T-cell (primary cell): ENCODE data around the gene FAM114A1. TPM values are rescaled to one million over a fixed set of nuclear protein-coding genes. Genes with fewer than 3 reads are reported as not detected.

Source experiments
- ATAC-seq, 4 experiments: fragments of 200-7000 bp in 3 of 4; fragments of 150-1000 bp in 1 of 4; cut with Tn5 transposase; replicated peaks in 1 of 4; 1 replicate in 3 of 4; 2 replicates in 1 of 4; pipeline ENCODE4 v1.10.0; 2021; ENCODE audit warnings: moderate library complexity in 3 of 4, mild to moderate bottlenecking in 2 of 4, moderate number of reproducible peaks in 1 of 4
- CTCF ChIA-PET, 2 donors: fragments of 300-600 bp; sonication (Branson Sonifier 250); formaldehyde crosslinking; loops; one replicate each; lab custom pipeline; 2022; ENCODE audit warnings: antibody characterized with exemption in 2 of 2; lab: Charles Lee
- POLR2A ChIA-PET, 2 donors: fragments of 300-600 bp; sonication (Branson Sonifier 250); formaldehyde crosslinking; loops; one replicate each; lab custom pipeline; 2022; ENCODE audit warnings: antibody characterized with exemption in 2 of 2; lab: Charles Lee
- DNase-seq, 35 experiments: peaks; one replicate each; pipeline versions ENCODE4 v3.0.0 to v3.0.0-alpha.2; 2013 to 2023
- H3K27ac ChIP-seq: one replicate; pipeline ENCODE4 v1.5.1; 2013; ENCODE audit warnings: low read length
- H3K27me3 ChIP-seq, 2 experiments: replicated peaks in 1 of 2; 1 replicate in 1 of 2; 2 replicates in 1 of 2; pipeline versions ENCODE4 v1.6.1 to v1.7.0; 2013; ENCODE audit warnings: low read length in 1 of 2, mixed read lengths in 1 of 2; ENCODE audit not compliant: control insufficient read depth in 2 of 2, insufficient read depth in 2 of 2; ENCODE audit errors: extremely low read depth in 1 of 2
- H3K36me3 ChIP-seq, 2 donors: 1 replicate in 1 of 2; 2 replicates in 1 of 2; pipeline versions ENCODE4 v1.6.1 to v1.7.0; 2013; ENCODE audit warnings: low read length in 1 of 2; ENCODE audit not compliant: control insufficient read depth in 2 of 2, insufficient read depth in 1 of 2; ENCODE audit errors: extremely low read depth in 1 of 2
- H3K4me1 ChIP-seq, 2 experiments: 1 replicate in 1 of 2; 2 replicates in 1 of 2; pipeline versions ENCODE4 v1.6.1 to v1.7.0; 2013; ENCODE audit warnings: low read length in 2 of 2, mixed read lengths in 1 of 2; ENCODE audit not compliant: insufficient read depth in 2 of 2, control insufficient read depth in 1 of 2; ENCODE audit errors: extremely low read depth in 1 of 2
- H3K4me3 ChIP-seq, 2 donors: 1 replicate in 1 of 2; 2 replicates in 1 of 2; pipeline versions ENCODE4 v1.5.1 to v1.7.0; 2013; ENCODE audit warnings: mild to moderate bottlenecking in 2 of 2, low read length in 1 of 2, moderate library complexity in 1 of 2; ENCODE audit not compliant: control insufficient read depth in 1 of 2; ENCODE audit errors: extremely low read depth in 1 of 2
- H3K9me3 ChIP-seq: 2 replicates; pipeline ENCODE4 v1.7.0; 2013
- H3K27ac Mint-ChIP-seq, 2 donors: one replicate each; pipeline ENCODE4 v1.8.0; 2020 to 2021; ENCODE audit warnings: mild to moderate bottlenecking in 2 of 2, mixed read lengths in 2 of 2
- H3K27me3 Mint-ChIP-seq, 2 donors: one replicate each; pipeline ENCODE4 v1.8.0; 2021 to 2022; ENCODE audit warnings: mixed read lengths in 2 of 2
- H3K36me3 Mint-ChIP-seq: one replicate; pipeline ENCODE4 v1.8.0; 2021; ENCODE audit warnings: mixed read lengths
- H3K4me1 Mint-ChIP-seq, 3 donors: one replicate each; pipeline ENCODE4 v1.8.0; 2020 to 2022; ENCODE audit warnings: mixed read lengths in 3 of 3, mild to moderate bottlenecking in 1 of 3
- H3K4me3 Mint-ChIP-seq, 3 donors: one replicate each; pipeline ENCODE4 v1.8.0; 2020 to 2022; ENCODE audit warnings: mild to moderate bottlenecking in 3 of 3, mixed read lengths in 3 of 3, moderate library complexity in 3 of 3
- H3K9me3 Mint-ChIP-seq, 3 donors: one replicate each; pipeline ENCODE4 v1.8.0; 2020 to 2022; ENCODE audit warnings: mixed read lengths in 3 of 3
- WGBS: methylation state at CpG from one replicate; pipeline ENCODE4 v1.1.5; 2013; ENCODE audit warnings: missing lambda C conversion rate; ENCODE audit not compliant: insufficient coverage; 5-methylcytosine and 5-hydroxymethylcytosine counted together
- total RNA-seq, 35 experiments: library from RNA in 6 of 35; stranded (reverse) in 6 of 35; fragments of 120-200 nt in 1 of 35; gene quantifications; one replicate each; pipeline versions ENCODE4 v1.2.1 to v1.2.4 and lab custom pipeline; 2013 to 2026

FAM114A1 gene
- total RNA-seq, 5 donors from 2014 or later (not counting 1 experiment from before 2014, with no cell fraction given), result 0.35 to 0.79 (median 0.39) TPM; not detected in 1

GRCh38 chr4:38902221-38902620 is 34.6 kb downstream of the FAM114A1 start:
- H3K9me3 Mint-ChIP-seq, result no peaks in the 10 kb centered on the region
- Histone ChIP-seq H3K27me3 (no peaks in the 10 kb centered on the region), H3K4me3 (no peak overlapping the region), H3K4me1 (no peaks in the 10 kb centered on the region), H3K27ac (no peak overlapping the region), H3K36me3 (no peaks in the 10 kb centered on the region), H3K9me3 (no peaks in the 10 kb centered on the region)
- H3K4me1 Mint-ChIP-seq, result no peaks in the 10 kb centered on the region
- no CpG with 5 or more reads among the region's 5 CpGs for WGBS
- DNase-seq (no peak), ATAC-seq (peak in 1 of 4 experiments; percentile 12)
- H3K36me3 Mint-ChIP-seq, result no peaks in the 10 kb centered on the region
- POLR2A ChIA-PET, result interaction anchor here in 1 of 2 donors (0.7 to 0.8 kb wide), 2 partner anchors 83 to 1410 kb away, joined by 3 read pairs; no protein-coding TSS in a partner anchor
- H3K27me3 Mint-ChIP-seq, result peaks cover 0 to 2% of the 10 kb centered on the region in 2 donors
- H3K27ac Mint-ChIP-seq, result no peak overlapping the region
- no peak overlapping the region for H3K4me3 Mint-ChIP-seq
- CTCF ChIA-PET, result interaction anchor here (0.5 to 4.2 kb wide), 28 partner anchors 9 to 567 kb away, joined by 3 to 117 read pairs (median 5); partner anchors contain the start of gene WDR19 (in 1 of the 2)

- H3K4me3 ChIP-seq, result no peak overlapping the region
- H3K36me3 ChIP-seq, result no peaks in the 10 kb centered on the region
- Mint-ChIP-seq H3K27ac (no peak overlapping the region), H3K9me3 (no peaks in the 10 kb centered on the region), H3K27me3 (peaks cover 0 to 2% of the 10 kb centered on the region in 2 donors), H3K36me3 (no peaks in the 10 kb centered on the region), H3K4me1 (no peaks in the 10 kb centered on the region), H3K4me3 (no peak overlapping the region)
- H3K27ac ChIP-seq, result no peak overlapping the region
- peak in 1 of 35 experiments; percentile 70 for DNase-seq
- no peaks in the 10 kb centered on the region for H3K9me3 ChIP-seq
- peak; percentile 60 to 85 (median 71) for ATAC-seq
- ChIA-PET POLR2A (interaction anchor here in 1 of 2 donors (0.5 to 0.8 kb wide), 3 partner anchors 82 to 1409 kb away, joined by 3 to 10 read pairs (median 3); partner anchors contain the start of gene TMEM156), CTCF (interaction anchor here (0.5 to 4.2 kb wide), 42 partner anchors 9 to 567 kb away, joined by 3 to 117 read pairs (median 5); partner anchors contain the start of gene WDR19 (in 1 of the 2))
- H3K27me3 ChIP-seq, result no peaks in the 10 kb centered on the region
- no peaks in the 10 kb centered on the region for H3K4me1 ChIP-seq
Observed at GRCh38 chr4:38902695-38903094, 35.1 kb downstream of the FAM114A1 start.

- ChIA-PET CTCF (interaction anchor here (1.0 to 1.7 kb wide), 5 partner anchors 12 to 231 kb away, joined by 4 to 11 read pairs (median 5); no protein-coding TSS in a partner anchor), POLR2A (interaction anchor here in 1 of 2 donors (0.9 kb wide), 1 partner anchor 230 kb away, joined by 3 read pairs; no protein-coding TSS in a partner anchor)
- H3K36me3 Mint-ChIP-seq, result no peaks in the 10 kb centered on the region
- DNase-seq (no peak), ATAC-seq (no peak)
- Histone ChIP-seq H3K4me1 (no peaks in the 10 kb centered on the region), H3K27me3 (no peaks in the 10 kb centered on the region), H3K4me3 (no peak overlapping the region), H3K36me3 (no peaks in the 10 kb centered on the region), H3K9me3 (no peaks in the 10 kb centered on the region), H3K27ac (no peak overlapping the region)
- peaks cover 0 to 2% of the 10 kb centered on the region in 2 donors for H3K27me3 Mint-ChIP-seq
- no peaks in the 10 kb centered on the region for H3K9me3 Mint-ChIP-seq
- no peak overlapping the region for H3K4me3 Mint-ChIP-seq
- no peaks in the 10 kb centered on the region for H3K4me1 Mint-ChIP-seq
- WGBS, result no CpG with 5 or more reads among the region's 10 CpGs
- no peak overlapping the region for H3K27ac Mint-ChIP-seq
Observed at GRCh38 chr4:38904090-38904666, 36.6 kb downstream of the FAM114A1 start.

GRCh38 chr4:38904682-38905081 is 37.1 kb downstream of the FAM114A1 start:
- no peaks in the 10 kb centered on the region for H3K4me1 Mint-ChIP-seq
- Histone ChIP-seq H3K9me3 (no peaks in the 10 kb centered on the region), H3K27ac (no peak overlapping the region)

GRCh38 chr4:38905652-38906385 is 38.2 kb downstream of the FAM114A1 start:
- ChIA-PET CTCF (interaction anchor here (0.6 to 1.1 kb wide), 3 partner anchors 141 to 234 kb away, joined by 3 read pairs; no protein-coding TSS in a partner anchor), POLR2A (interaction anchor here (0.5 to 0.7 kb wide), 4 partner anchors 15 to 820 kb away, joined by 4 to 7 read pairs (median 4); no protein-coding TSS in a partner anchor)
- H3K9me3 Mint-ChIP-seq, result no peaks in the 10 kb centered on the region
- no peaks in the 10 kb centered on the region for H3K27me3 ChIP-seq
- H3K27ac Mint-ChIP-seq, result peak overlapping the region in 1 of 2 donors; percentile 22
- 57% methylated on average over 7 of the region's 10 CpGs for WGBS
- ATAC-seq (no peak), DNase-seq (no peak)
- no peaks in the 10 kb centered on the region for H3K36me3 ChIP-seq
- H3K27me3 Mint-ChIP-seq, result peaks cover 2 to 4% of the 10 kb centered on the region in 2 donors
- H3K4me3 Mint-ChIP-seq, result no peak overlapping the region
- H3K4me1 Mint-ChIP-seq, result no peaks in the 10 kb centered on the region
- H3K9me3 ChIP-seq, result no peaks in the 10 kb centered on the region
- no peak overlapping the region for H3K27ac ChIP-seq
- no peaks in the 10 kb centered on the region for H3K4me1 ChIP-seq
- no peak overlapping the region for H3K4me3 ChIP-seq
- no peaks in the 10 kb centered on the region for H3K36me3 Mint-ChIP-seq

More at GRCh38 chr4:38904682-38905081, 37.1 kb downstream of the FAM114A1 start:
- H3K27me3 Mint-ChIP-seq, result peaks cover 0 to 2% of the 10 kb centered on the region in 2 donors
- H3K36me3 Mint-ChIP-seq, result no peaks in the 10 kb centered on the region
- ChIA-PET CTCF (interaction anchor here (0.6 to 1.7 kb wide), 6 partner anchors 11 to 231 kb away, joined by 3 to 11 read pairs (median 4); no protein-coding TSS in a partner anchor), POLR2A (interaction anchor here in 1 of 2 donors (0.7 to 0.9 kb wide), 2 partner anchors 11 to 230 kb away, joined by 3 read pairs; no protein-coding TSS in a partner anchor)
- ATAC-seq (no peak), DNase-seq (no peak)
- H3K4me3 ChIP-seq, result no peak overlapping the region
- no peak overlapping the region for H3K27ac Mint-ChIP-seq
- H3K9me3 Mint-ChIP-seq, result no peaks in the 10 kb centered on the region
- 100% methylated on average over 3 of the region's 3 CpGs for WGBS
- H3K4me1 ChIP-seq, result no peaks in the 10 kb centered on the region
- H3K36me3 ChIP-seq, result no peaks in the 10 kb centered on the region
- H3K27me3 ChIP-seq, result no peaks in the 10 kb centered on the region
- no peak overlapping the region for H3K4me3 Mint-ChIP-seq

GRCh38 chr4:38907696-38908270 is 40.2 kb downstream of the FAM114A1 start:
- H3K9me3 ChIP-seq, result no peaks in the 10 kb centered on the region
- H3K4me1 ChIP-seq, result no peaks in the 10 kb centered on the region
- Mint-ChIP-seq H3K36me3 (no peaks in the 10 kb centered on the region), H3K27me3 (peaks cover 0 to 4% of the 10 kb centered on the region in 2 donors), H3K27ac (no peak overlapping the region), H3K9me3 (no peaks in the 10 kb centered on the region), H3K4me1 (no peaks in the 10 kb centered on the region), H3K4me3 (no peak overlapping the region)
- no peak overlapping the region for H3K27ac ChIP-seq
- H3K27me3 ChIP-seq, result no peaks in the 10 kb centered on the region
- no peak overlapping the region for H3K4me3 ChIP-seq
- DNase-seq (no peak), ATAC-seq (no peak)
- H3K36me3 ChIP-seq, result no peaks in the 10 kb centered on the region
- POLR2A ChIA-PET, result no interaction called here
- CTCF ChIA-PET, result no interaction called here
